HCEC 1CT (cell line): ENCODE results near the gene NXT1.

Source experiments
- DNase-seq: peaks from one replicate; pipeline ENCODE4 v3.0.0-alpha.2; 2017

Gene NXT1

GRCh38 chr20:23361476-23362391 is 11.1 kb downstream of the NXT1 start, which contains the start of gene GZF1:
TSS of gene GZF1 (plus strand) at chr20:23362182. CDS start at chr20:23364384, 2,202 bp downstream.
- DNase-seq = peak; percentile 97

DNA sequence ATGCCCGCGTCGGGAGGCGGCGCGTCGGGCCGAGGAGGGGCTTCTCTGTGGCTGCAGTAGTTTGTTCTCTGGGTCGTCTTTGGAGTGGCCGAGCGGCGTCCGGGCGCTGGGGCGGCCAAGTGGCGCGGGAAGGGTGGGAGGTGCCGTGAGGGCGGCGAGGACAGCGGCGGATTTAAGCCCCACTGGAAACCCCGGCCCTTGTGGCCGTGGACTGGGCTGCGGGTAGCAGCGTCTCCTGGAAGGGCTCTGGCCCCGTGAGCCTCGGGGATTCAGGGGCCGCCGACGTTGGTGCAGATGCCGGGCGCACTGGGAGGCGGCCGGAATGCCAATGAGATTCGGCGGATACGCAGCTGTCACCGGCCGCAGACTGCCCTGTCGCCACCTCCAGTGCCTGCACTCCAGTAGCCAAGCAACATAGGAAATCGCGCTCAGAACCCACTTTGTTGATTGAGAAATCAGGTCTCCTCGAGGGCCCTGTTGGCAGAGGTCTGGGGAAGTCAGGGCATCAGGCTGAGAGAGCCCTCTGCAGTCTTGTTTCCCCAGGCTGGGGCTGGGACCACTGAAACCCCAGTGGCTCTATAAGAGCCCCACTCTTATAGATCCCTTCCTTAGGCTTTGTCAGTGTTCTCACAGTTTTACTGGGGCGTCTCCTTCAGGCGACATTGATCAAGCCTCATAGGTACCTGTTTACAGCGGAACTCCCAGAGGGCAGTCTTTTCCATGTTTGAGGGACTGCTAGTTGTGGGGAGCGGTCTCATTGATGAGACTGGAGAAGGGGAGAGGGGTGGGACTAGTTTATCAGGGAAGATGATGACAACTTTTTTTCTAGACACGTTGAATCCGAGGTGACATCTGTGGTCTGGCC is 12.0 kb downstream of the NXT1 start:
- DNase-seq = peak; percentile 22

GRCh38 chr20:23363257-23363649 is 12.7 kb downstream of the NXT1 start:
- no peak for DNase-seq

- no peak for DNase-seq
Observed at GRCh38 chr20:23365390-23366165, 15.0 kb downstream of the NXT1 start.

DNA sequence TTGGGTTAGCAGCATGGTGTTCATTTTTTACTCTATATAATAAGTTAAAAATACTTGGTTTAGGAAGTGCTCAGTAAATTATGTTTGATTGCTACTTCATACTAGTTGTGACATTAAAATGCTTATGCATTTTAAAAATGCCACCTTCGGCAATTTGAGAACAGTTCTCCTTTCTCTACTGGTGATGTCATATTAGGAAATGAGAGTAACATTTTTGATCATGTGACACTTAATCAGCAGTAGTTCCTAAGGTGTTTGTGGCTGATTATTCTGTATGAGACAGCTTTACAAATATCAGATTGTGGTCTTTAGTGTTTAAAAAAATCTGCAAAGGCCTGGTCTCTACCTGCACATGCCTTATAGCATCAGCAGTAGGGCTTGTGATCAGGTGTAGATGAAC is 15.8 kb downstream of the NXT1 start:
- DNase-seq = no peak

GRCh38 chr20:23367770-23368169 is 17.2 kb downstream of the NXT1 start:
- DNase-seq = peak; percentile 45

GRCh38 chr20:23368316-23369071 is 17.9 kb downstream of the NXT1 start:
- DNase-seq = no peak

DNA sequence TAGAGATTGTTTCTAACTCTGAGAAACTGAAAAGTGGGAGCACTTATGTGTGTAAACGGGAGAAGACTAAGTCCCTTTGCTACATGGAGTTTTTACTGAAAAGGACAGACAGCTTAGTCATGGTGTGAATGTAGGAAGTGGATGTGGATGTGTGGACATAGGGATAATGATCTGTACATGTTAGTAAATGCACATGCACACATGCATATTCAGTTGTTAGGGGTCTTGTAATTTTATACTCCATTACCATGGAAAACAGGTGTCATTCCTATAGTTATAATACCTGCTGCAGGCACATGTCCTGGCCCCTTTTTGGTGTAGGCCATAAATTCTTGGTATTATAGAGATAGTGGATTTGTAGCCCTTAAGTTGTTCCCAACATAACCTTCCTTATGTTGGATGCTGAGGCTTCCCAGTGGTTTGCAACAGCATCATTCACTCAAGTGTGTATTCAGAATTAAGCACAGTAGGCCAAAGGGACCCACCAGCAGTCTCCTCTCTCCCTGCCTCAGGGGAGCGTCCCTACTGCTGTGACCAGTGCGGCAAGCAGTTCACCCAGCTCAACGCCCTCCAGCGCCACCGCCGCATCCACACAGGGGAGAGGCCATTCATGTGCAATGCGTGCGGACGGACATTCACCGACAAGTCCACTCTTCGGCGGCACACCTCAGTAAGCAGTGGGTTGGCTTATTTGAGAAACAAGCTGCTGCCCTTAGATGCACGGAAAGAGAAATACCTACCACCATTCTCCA is 18.7 kb downstream of the NXT1 start:
- no peak for DNase-seq

- no peak for DNase-seq
Observed at GRCh38 chr20:23370274-23370673, 19.7 kb downstream of the NXT1 start.

GRCh38 chr20:23370873-23371272 is 20.3 kb downstream of the NXT1 start:
- DNase-seq = no peak

DNA sequence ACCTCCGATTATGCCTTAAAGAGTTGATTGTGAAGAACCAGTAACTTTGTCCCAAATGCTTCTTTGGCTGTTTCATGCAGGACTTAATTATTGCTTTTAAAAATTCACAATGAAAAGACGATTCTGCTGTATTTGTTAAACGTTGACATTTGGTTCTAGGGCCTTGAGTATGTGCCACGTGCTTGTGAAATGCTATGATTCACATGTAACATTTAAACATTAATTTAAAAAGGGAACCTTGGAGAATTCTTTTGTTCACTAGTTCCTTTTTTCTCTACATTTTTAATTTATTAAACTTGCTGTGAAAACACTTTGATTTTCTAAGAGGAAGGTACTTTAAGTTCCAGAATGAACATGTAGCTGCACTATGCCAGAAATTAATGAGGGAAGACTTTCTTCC is 20.9 kb downstream of the NXT1 start:
- no peak for DNase-seq

DNA sequence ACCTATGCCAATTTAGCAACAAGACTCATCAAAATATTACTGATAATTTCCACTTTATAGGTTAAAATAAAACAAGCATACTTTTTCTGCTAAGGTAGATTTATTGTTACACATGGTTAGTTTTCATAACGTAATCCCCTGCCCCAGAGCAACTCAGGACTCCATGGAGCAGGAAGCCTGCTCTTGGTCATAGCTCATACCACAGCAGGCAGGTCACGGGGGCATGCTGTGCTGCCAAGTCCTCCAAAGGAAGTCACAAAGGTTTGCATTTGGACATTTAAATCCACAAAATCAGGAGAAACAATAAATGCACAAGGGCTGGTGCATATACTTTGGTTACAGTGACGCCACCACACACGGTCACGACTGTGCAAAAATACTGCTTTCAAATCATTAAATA is 23.9 kb downstream of the NXT1 start:
- no peak for DNase-seq

- DNase-seq = no peak
Observed at GRCh38 chr20:23375827-23376226, 25.2 kb downstream of the NXT1 start.

- no peak for DNase-seq
Observed at GRCh38 chr20:23379772-23380171, 29.2 kb downstream of the NXT1 start.

GRCh38 chr20:23381876-23382275 is 31.3 kb downstream of the NXT1 start:
- no peak for DNase-seq

DNA sequence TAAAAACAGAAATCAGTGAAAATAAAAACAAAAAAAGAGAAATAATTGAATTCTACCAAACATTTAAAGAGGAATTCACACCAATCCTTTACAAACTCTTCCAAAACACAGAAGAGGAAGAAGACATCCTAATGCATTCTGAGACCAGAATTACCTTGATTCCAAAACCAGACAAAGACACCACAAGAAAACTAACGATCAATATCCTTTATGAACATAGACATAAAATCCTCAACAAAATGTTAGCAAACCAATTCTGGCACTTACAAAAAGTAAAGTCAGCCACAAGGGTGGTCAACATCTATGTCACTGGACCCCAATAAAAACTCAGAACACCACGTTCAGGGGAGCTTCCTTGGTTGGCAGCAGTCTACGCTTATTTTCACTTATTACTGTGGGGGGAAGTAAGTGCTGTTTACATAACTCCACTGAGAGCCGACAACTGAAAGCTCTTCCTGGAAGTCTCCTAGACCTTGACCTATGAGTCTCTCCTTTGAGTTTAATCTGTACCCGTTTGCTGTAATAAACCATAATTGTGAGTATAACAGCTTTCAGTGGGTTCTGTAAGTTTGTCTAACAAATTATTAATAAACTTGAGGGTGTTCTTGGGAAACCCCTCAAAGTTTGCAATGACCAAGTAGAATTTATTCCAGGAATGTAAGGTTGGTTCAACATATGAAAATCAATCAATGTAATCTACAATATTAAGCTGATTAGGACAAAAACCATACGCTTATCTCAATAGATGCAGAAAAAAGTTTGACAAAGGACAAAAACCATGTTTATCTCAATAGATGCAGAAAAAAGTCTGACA is 35.9 kb downstream of the NXT1 start:
- DNase-seq = no peak

DNA sequence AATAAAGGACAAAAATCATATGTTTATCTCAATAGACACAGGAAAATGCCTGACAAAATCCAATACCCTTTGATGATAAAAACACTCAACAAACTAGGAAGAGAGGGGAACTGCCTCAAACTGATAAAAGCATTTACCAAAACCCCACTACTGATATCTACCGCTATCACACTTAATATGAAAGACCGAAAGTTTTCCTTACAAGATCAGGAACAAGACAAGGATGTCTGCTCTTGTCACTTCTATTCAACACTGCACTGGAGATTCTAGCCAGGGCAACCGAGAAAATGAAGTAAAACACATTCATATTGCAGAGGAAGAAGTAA is 36.5 kb downstream of the NXT1 start:
- no peak for DNase-seq

DNA sequence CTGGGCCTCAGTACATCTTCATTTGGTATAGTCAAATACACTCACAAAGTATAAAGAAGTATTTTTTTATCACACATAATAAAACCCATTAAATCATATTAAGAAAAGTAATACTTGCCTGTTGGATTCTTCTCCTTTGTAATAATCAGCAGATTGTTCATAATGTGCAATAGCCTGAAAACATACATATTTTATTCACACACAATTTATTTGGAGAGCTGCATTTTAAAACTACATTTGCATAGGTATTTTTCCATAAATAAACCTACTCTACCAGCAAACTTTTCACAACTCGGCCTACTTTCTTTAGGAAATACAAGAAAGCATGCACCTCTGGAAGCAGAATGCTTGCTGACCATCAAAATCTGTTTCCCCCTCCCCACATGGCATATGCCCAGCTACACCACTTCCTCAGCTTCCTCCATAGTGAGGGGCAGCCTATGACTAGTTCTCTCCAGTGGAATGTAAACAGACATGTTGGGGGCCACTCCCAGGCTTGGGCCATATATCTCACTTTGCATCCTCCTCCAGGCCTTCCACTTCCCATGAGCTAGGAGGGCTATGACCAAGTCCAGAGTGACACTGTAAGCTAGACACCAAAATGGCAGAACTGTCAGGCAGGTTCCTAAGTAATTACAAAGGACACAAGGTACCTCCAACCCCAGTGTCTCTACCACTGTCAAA is 39.6 kb downstream of the NXT1 start:
- DNase-seq = no peak

- no peak for DNase-seq
Observed at GRCh38 chr20:23391707-23392310, 41.2 kb downstream of the NXT1 start.
